Mesendoderm (in vitro differentiated cells): ENCODE measurements around the gene PARD3.

Source experiments
- DNase-seq: peaks from one replicate; pipeline ENCODE4 v3.0.0; 2013
- H2AK5ac ChIP-seq: 2 replicates; pipeline ENCODE4 v1.6.1; 2013; ENCODE audit warnings: low read length, inconsistent platforms
- H2BK120ac ChIP-seq: 2 replicates; pipeline ENCODE4 v1.6.1; 2013; ENCODE audit warnings: low read depth, mild to moderate bottlenecking, low read length, moderate library complexity, mixed read lengths
- H2BK15ac ChIP-seq: replicated peaks from 2 replicates; pipeline ENCODE4 v1.6.1; 2013; ENCODE audit warnings: low read depth, mild to moderate bottlenecking, moderate library complexity
- H2BK5ac ChIP-seq: 2 replicates; pipeline ENCODE4 v1.6.1; 2013; ENCODE audit warnings: low read length, inconsistent platforms
- H3K18ac ChIP-seq: 2 replicates; pipeline ENCODE4 v1.6.1; 2013; ENCODE audit warnings: mild to moderate bottlenecking, low read length, mixed read lengths
- H3K23ac ChIP-seq: one replicate; pipeline ENCODE4 v1.6.1; 2013; ENCODE audit warnings: low read length
- H3K27ac ChIP-seq: 2 replicates; pipeline ENCODE4 v1.5.1; 2013; ENCODE audit warnings: low read depth, mild to moderate bottlenecking, inconsistent platforms, low read length, moderate library complexity
- H3K27me3 ChIP-seq: 2 replicates; pipeline ENCODE4 v1.6.1; 2013; ENCODE audit warnings: low read length, control low read depth, mild to moderate bottlenecking, inconsistent platforms; ENCODE audit not compliant: insufficient read depth, poor library complexity
- H3K36me3 ChIP-seq: 2 replicates; pipeline ENCODE4 v1.6.1; 2013; ENCODE audit warnings: low read length, inconsistent platforms; ENCODE audit not compliant: control insufficient read depth, insufficient read depth
- H3K4ac ChIP-seq: one replicate; pipeline ENCODE4 v1.6.1; 2013; ENCODE audit warnings: low read depth, mild to moderate bottlenecking, low read length, moderate library complexity
- H3K4me1 ChIP-seq: 2 replicates; pipeline ENCODE4 v1.6.1; 2013; ENCODE audit warnings: low read depth, low read length, inconsistent platforms; ENCODE audit not compliant: control insufficient read depth
- H3K4me2 ChIP-seq: 2 replicates; pipeline ENCODE4 v1.6.1; 2013; ENCODE audit warnings: low read length
- H3K4me3 ChIP-seq: 2 replicates; pipeline ENCODE4 v1.5.1; 2013; ENCODE audit warnings: mild to moderate bottlenecking, low read length
- H3K56ac ChIP-seq: one replicate; pipeline ENCODE4 v1.6.1; 2013; ENCODE audit warnings: low read length
- H3K79me1 ChIP-seq: 2 replicates; pipeline ENCODE4 v1.6.1; 2013; ENCODE audit warnings: low read length, inconsistent platforms
- H3K79me2 ChIP-seq: 2 replicates; pipeline ENCODE4 v1.6.1; 2013; ENCODE audit warnings: mild to moderate bottlenecking, low read length; ENCODE audit not compliant: control insufficient read depth, insufficient read depth
- H3K9ac ChIP-seq: 2 replicates; pipeline ENCODE4 v1.6.1; 2013; ENCODE audit warnings: low read length, inconsistent platforms
- H4K5ac ChIP-seq: one replicate; pipeline ENCODE4 v1.6.1; 2013; ENCODE audit warnings: low read length
- H4K8ac ChIP-seq: one replicate; pipeline ENCODE4 v1.6.1; 2013; ENCODE audit warnings: low read depth, mild to moderate bottlenecking, control low read depth, low read length, moderate library complexity
- WGBS: extraction: QIAGEN DNeasy Blood & Tissue Kit; methylation state at CpG from one replicate; pipeline ENCODE4 v1.1.7; 2013; ENCODE audit warnings: low lambda C conversion rate, missing lambda C conversion rate; ENCODE audit not compliant: insufficient coverage; ENCODE audit errors: extremely low coverage; 5-methylcytosine and 5-hydroxymethylcytosine counted together

PARD3 gene

DNA sequence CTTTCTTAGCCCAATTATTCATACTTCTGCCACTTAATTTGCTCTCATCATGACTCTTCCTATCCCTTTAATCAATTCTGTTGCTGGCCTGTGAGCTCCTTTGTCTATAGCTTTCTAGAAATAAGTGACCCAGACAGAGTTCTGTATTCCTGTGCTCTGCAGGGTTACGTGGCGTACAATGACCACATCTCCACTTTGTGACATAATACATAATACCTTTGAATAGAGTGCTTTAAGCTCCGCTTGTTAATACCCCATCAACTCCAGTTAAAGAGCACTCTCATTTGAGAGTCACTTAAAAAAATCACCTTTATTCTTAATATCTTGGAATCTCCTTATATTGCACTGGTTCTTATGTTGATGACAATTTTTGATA lies 619.0 kb downstream of the PARD3 start:
- no peak overlapping the region for H4K5ac ChIP-seq
- no peak overlapping the region for H3K4me2 ChIP-seq
- H2BK5ac ChIP-seq: no peak overlapping the region
- H3K4me1 ChIP-seq: peaks cover 9% of the 10 kb centered on the region
- no peaks in the 10 kb centered on the region for H3K27me3 ChIP-seq
- no peak overlapping the region for H3K18ac ChIP-seq
- H3K27ac ChIP-seq: no peak overlapping the region
- H3K4me3 ChIP-seq: no peak overlapping the region
- WGBS: no CpG with 5 or more reads among the region's 3 CpGs
- H3K56ac ChIP-seq: no peak overlapping the region
- H3K9ac ChIP-seq: no peak overlapping the region
- H3K36me3 ChIP-seq: no peaks in the 10 kb centered on the region
- DNase-seq: no peak
- no peak overlapping the region for H2BK15ac ChIP-seq
- no peaks in the 10 kb centered on the region for H3K79me2 ChIP-seq
- H2BK120ac ChIP-seq: no peak overlapping the region
- H3K79me1 ChIP-seq: no peaks in the 10 kb centered on the region
- no peak overlapping the region for H3K4ac ChIP-seq
- H4K8ac ChIP-seq: no peak overlapping the region
- no peak overlapping the region for H3K23ac ChIP-seq
- H2AK5ac ChIP-seq: no peak overlapping the region

DNA sequence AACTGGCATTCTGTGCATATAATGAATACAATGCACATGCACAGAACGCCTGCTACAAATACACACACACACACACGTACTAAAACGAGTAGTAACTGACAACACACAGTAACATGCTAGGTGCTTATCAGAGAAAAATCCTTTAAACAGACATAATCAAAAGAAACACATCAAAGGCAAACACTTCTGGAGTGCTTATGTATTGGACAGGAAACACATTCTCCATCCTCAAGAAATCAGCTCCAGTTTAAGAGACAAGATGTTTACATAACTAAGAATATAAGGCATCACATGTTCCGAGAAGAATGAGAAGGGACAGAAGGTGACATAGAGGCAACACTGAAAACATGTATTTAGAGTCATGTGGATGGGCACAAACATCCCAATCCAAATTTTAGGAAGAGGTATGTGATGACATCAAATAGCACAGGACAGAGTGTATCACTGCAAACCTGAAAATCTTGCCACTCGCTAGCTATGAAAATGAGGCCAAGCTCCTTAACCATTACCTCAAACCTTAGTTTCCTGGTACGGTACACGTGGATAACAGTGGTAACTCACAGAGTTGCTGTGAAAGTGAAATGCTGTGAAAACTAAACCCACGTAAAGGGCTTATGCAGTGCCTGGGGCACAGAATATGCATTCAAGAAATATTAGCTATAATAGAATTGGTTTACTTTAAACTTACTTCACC lies 619.6 kb downstream of the PARD3 start:
- no CpG with 5 or more reads among the region's 8 CpGs for WGBS
- DNase-seq: no peak
- H3K4me2 ChIP-seq: no peak overlapping the region
- no peaks in the 10 kb centered on the region for H3K27me3 ChIP-seq
- H3K23ac ChIP-seq: no peak overlapping the region
- no peak overlapping the region for H3K27ac ChIP-seq
- no peak overlapping the region for H2AK5ac ChIP-seq
- H3K9ac ChIP-seq: no peak overlapping the region
- H3K79me1 ChIP-seq: no peaks in the 10 kb centered on the region
- H3K18ac ChIP-seq: no peak overlapping the region
- peaks cover 9% of the 10 kb centered on the region for H3K4me1 ChIP-seq
- H3K36me3 ChIP-seq: no peaks in the 10 kb centered on the region
- H2BK120ac ChIP-seq: no peak overlapping the region
- no peak overlapping the region for H4K5ac ChIP-seq
- H4K8ac ChIP-seq: no peak overlapping the region
- no peak overlapping the region for H2BK15ac ChIP-seq
- no peak overlapping the region for H3K4me3 ChIP-seq
- no peaks in the 10 kb centered on the region for H3K79me2 ChIP-seq
- H3K4ac ChIP-seq: no peak overlapping the region
- no peak overlapping the region for H3K56ac ChIP-seq
- no peak overlapping the region for H2BK5ac ChIP-seq

DNA sequence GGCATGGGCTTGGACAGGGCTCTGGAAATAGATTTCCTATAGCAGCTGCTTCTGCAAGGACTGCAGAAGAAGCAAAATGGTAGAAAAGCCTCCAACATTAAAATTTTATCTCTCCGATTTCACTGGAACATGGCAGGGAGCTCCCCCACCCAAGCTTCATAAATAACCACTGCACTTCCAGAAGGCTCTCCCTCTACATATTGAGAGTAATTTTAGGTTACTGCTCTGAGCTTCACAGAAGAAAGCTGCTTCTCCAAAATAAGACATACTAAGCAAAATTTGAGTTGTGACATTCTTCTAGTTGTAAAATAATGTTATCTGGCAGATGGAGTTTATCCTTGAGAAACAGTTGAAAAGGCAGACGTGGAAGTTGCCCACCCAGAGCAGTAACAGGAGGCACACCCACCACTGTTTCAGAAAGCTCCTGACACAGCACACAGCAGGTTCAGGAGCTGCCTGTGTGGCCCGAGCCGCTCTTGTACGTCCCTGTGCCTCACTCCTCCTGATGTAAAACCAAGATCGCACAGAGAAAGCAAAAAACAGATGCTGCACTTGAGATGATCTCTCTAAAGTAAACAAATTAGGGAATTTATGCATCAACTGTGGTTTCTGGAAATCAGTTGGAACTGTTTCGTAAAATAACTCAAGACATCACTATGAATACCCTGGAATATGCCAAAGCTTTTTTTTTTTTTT lies 621.0 kb downstream of the PARD3 start:
- no peak for DNase-seq
- no peaks in the 10 kb centered on the region for H3K79me2 ChIP-seq
- no peak overlapping the region for H3K9ac ChIP-seq
- no peak overlapping the region for H2BK120ac ChIP-seq
- no peak overlapping the region for H4K5ac ChIP-seq
- H3K36me3 ChIP-seq: no peaks in the 10 kb centered on the region
- H2AK5ac ChIP-seq: no peak overlapping the region
- no peak overlapping the region for H4K8ac ChIP-seq
- peak overlapping the region; percentile 47 for H3K18ac ChIP-seq
- no CpG with 5 or more reads among the region's 7 CpGs for WGBS
- H2BK15ac ChIP-seq: no peak overlapping the region
- no peaks in the 10 kb centered on the region for H3K27me3 ChIP-seq
- no peaks in the 10 kb centered on the region for H3K79me1 ChIP-seq
- H3K4me2 ChIP-seq: no peak overlapping the region
- peak overlapping the region; percentile 48 for H3K4ac ChIP-seq
- no peak overlapping the region for H3K27ac ChIP-seq
- H3K4me3 ChIP-seq: no peak overlapping the region
- no peak overlapping the region for H2BK5ac ChIP-seq
- H3K23ac ChIP-seq: no peak overlapping the region
- no peak overlapping the region for H3K56ac ChIP-seq
- peaks cover 7% of the 10 kb centered on the region for H3K4me1 ChIP-seq

DNA sequence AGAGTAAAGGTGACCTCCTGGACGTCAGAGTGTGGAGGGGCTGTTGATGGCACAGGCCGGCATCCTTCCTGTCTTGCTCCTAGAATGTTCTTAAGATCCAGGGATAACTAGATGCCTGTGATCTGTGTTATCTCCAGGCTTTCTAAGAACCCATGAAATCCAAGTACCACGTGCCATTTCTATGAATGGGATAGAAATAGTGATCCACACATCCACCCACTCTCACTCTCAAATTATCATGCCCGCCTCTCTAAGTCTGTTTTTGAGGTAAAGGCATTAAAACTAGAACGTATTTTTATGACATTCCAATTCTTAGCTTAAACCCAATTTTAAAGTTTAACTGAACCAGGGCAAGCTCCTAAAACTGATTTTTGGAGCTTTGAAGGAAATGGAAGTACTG lies 622.5 kb downstream of the PARD3 start:
- no peak overlapping the region for H2BK120ac ChIP-seq
- no peak overlapping the region for H3K23ac ChIP-seq
- H2AK5ac ChIP-seq: no peak overlapping the region
- DNase-seq: no peak
- H2BK5ac ChIP-seq: no peak overlapping the region
- WGBS: no CpG with 5 or more reads among the region's 5 CpGs
- no peak overlapping the region for H3K27ac ChIP-seq
- peak overlapping the region; percentile 31 for H3K56ac ChIP-seq
- H3K9ac ChIP-seq: no peak overlapping the region
- H4K5ac ChIP-seq: no peak overlapping the region
- no peaks in the 10 kb centered on the region for H3K79me1 ChIP-seq
- no peaks in the 10 kb centered on the region for H3K27me3 ChIP-seq
- no peak overlapping the region for H4K8ac ChIP-seq
- no peak overlapping the region for H3K18ac ChIP-seq
- no peak overlapping the region for H3K4ac ChIP-seq
- H3K4me1 ChIP-seq: peaks cover 7% of the 10 kb centered on the region
- H3K4me2 ChIP-seq: no peak overlapping the region
- H2BK15ac ChIP-seq: no peak overlapping the region
- H3K79me2 ChIP-seq: no peaks in the 10 kb centered on the region
- no peaks in the 10 kb centered on the region for H3K36me3 ChIP-seq
- H3K4me3 ChIP-seq: no peak overlapping the region

DNA sequence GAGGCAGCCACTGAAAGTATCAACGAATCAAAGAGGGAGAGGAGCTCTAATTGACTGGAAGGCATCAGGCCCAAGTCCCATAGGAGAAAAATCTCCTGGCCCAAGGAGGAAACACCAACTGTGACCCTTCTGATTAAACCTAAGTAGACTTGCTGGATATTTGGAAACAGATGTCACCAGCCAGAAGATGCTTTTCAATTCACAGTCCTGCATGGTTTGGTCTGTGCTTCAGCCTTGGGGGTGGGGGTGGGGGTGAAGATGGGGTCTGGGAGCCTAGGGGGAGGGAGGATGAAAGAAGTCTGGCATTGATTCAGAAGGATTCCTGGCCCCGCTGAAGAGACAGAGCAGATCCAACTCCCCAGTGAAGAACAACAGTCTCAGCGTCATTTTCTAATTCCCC lies 623.7 kb downstream of the PARD3 start:
- Histone ChIP-seq H2AK5ac (no peak overlapping the region), H3K27ac (no peak overlapping the region), H3K79me2 (no peaks in the 10 kb centered on the region), H3K27me3 (no peaks in the 10 kb centered on the region), H3K4me2 (no peak overlapping the region), H3K56ac (no peak overlapping the region), H3K36me3 (no peaks in the 10 kb centered on the region), H3K23ac (no peak overlapping the region), H4K5ac (no peak overlapping the region), H3K18ac (peak overlapping the region; percentile 46), H3K79me1 (no peaks in the 10 kb centered on the region), H3K9ac (no peak overlapping the region), H3K4me3 (no peak overlapping the region), H3K4ac (no peak overlapping the region), H2BK15ac (no peak overlapping the region), H4K8ac (no peak overlapping the region), H3K4me1 (peaks cover 14% of the 10 kb centered on the region), H2BK120ac (no peak overlapping the region), H2BK5ac (no peak overlapping the region)
- DNase-seq: no peak
- no CpG with 5 or more reads among the region's 3 CpGs for WGBS
